HEK293 (cell line): ENCODE results near the gene SVOP.

Experiments used
- CTCF ChIA-PET: fragments of 350-600 bp; formaldehyde crosslinking; extraction: SDS; loops from one replicate; lab custom pipeline; 2021; ENCODE audit warnings: antibody characterized with exemption; lab: Yijun Ruan, JAX
- POLR2A ChIA-PET: fragments of 300-600 bp; formaldehyde crosslinking; extraction: SDS; loops from one replicate; lab custom pipeline; 2020; ENCODE audit warnings: antibody characterized with exemption, inconsistent platforms; lab: Yijun Ruan, JAX
- H3K27ac ChIP-seq: fragments of 200-500 bp; sonication (Bioruptor generic); 2 replicates; pipeline ENCODE4 v1.5.1; 2014; ENCODE audit warnings: low read depth, low read length, control low read depth, inconsistent platforms; ENCODE audit errors: extremely low read depth
- H3K36me3 ChIP-seq, 2 experiments: fragments of 200-500 bp in 1 of 2; sonication (Bioruptor generic) in 1 of 2; 1 replicate in 1 of 2; 2 replicates in 1 of 2; pipeline ENCODE4 v1.5.1; 2014 to 2017; ENCODE audit warnings: inconsistent platforms in 2 of 2, low read length in 2 of 2; ENCODE audit not compliant: control insufficient read depth in 2 of 2, insufficient read depth in 1 of 2
- H3K4me1 ChIP-seq: fragments of 200-500 bp; sonication (Bioruptor generic); 2 replicates; pipeline ENCODE4 v1.5.1; 2014; ENCODE audit warnings: mild to moderate bottlenecking, low read length, inconsistent platforms; ENCODE audit not compliant: control insufficient read depth, insufficient read depth
- H3K4me3 ChIP-seq: 2 replicates; pipeline ENCODE4 v1.5.1; 2011; ENCODE audit warnings: low read depth, mild to moderate bottlenecking, control low read depth, low read length, moderate library complexity
- H3K9me3 ChIP-seq: fragments of 200-500 bp; sonication (Bioruptor generic); 2 replicates; pipeline ENCODE4 v1.5.1; 2014; ENCODE audit warnings: low read depth, low read length, inconsistent platforms; ENCODE audit not compliant: control insufficient read depth, insufficient read depth
- KLF16 ChIP-seq: fragments of 450-650 bp; formaldehyde crosslinking; IDR thresholded peaks from 2 replicates; pipeline ENCODE4 v1.5.1; 2017; ENCODE audit warnings: missing biosample characterization, missing genetic modification characterization
- YY2 ChIP-seq: fragments of 450-650 bp; formaldehyde crosslinking; IDR thresholded peaks from 2 replicates; pipeline ENCODE4 v1.5.1; 2016; ENCODE audit warnings: missing biosample characterization, missing genetic modification characterization
- ZNF112 ChIP-seq: fragments of 450-650 bp; formaldehyde crosslinking; IDR thresholded peaks from 2 replicates; pipeline ENCODE4 v1.5.0; 2017; ENCODE audit warnings: missing biosample characterization, missing genetic modification characterization
- ZNF274 ChIP-seq, 2 experiments: fragments of 200-500 bp in 1 of 2; fragments of 450-650 bp in 1 of 2; sonication (Bioruptor generic) in 1 of 2; formaldehyde crosslinking in 1 of 2; IDR thresholded peaks; 2 replicates each; pipeline versions ENCODE4 v1.5.1 to v1.6.1; 2014 to 2016; ENCODE audit warnings: borderline replicate concordance in 1 of 2, inconsistent platforms in 1 of 2, low read length in 1 of 2, missing biosample characterization in 1 of 2, missing genetic modification characterization in 1 of 2
- ZNF335 ChIP-seq: fragments of 450-650 bp; formaldehyde crosslinking; conservative IDR thresholded peaks from 2 replicates; pipeline ENCODE4 v1.5.1; 2016; ENCODE audit warnings: missing biosample characterization, missing genetic modification characterization
- ZNF341 ChIP-seq: fragments of 450-650 bp; formaldehyde crosslinking; IDR thresholded peaks from 2 replicates; pipeline ENCODE4; 2016; ENCODE audit warnings: low read depth, missing biosample characterization, missing genetic modification characterization
- ZNF530 ChIP-seq: fragments of 450-650 bp; formaldehyde crosslinking; IDR thresholded peaks from 2 replicates; pipeline ENCODE4 v1.5.1; 2016; ENCODE audit warnings: low read depth, missing biosample characterization, missing genetic modification characterization
- ZNF707 ChIP-seq: fragments of 450-650 bp; formaldehyde crosslinking; IDR thresholded peaks from 2 replicates; pipeline ENCODE4 v1.5.1; 2016; ENCODE audit warnings: missing biosample characterization, missing genetic modification characterization
- ZNF843 ChIP-seq: fragments of 450-650 bp; formaldehyde crosslinking; IDR thresholded peaks from 2 replicates; pipeline ENCODE4 v1.5.1; 2016; ENCODE audit warnings: missing biosample characterization, missing genetic modification characterization
- TF ChIP-seq, protein P1 (sequence below): fragments of 450-650 bp; formaldehyde crosslinking; IDR thresholded peaks from 2 replicates; pipeline ENCODE4 v1.5.1; 2016; ENCODE audit warnings: missing biosample characterization, missing genetic modification characterization
- TF ChIP-seq, protein P2 (sequence below): fragments of 450-650 bp; formaldehyde crosslinking; IDR thresholded peaks from 2 replicates; pipeline ENCODE4 v1.5.1; 2016; ENCODE audit warnings: missing biosample characterization, missing genetic modification characterization
- TF ChIP-seq, protein P3 (sequence below): fragments of 450-650 bp; formaldehyde crosslinking; IDR thresholded peaks from 2 replicates; pipeline ENCODE4 v1.5.1; 2016; ENCODE audit warnings: missing biosample characterization, missing genetic modification characterization
- TF ChIP-seq, protein P4 (sequence below): fragments of 450-650 bp; formaldehyde crosslinking; IDR thresholded peaks from 2 replicates; pipeline ENCODE4 v1.5.1; 2016; ENCODE audit warnings: missing biosample characterization, missing genetic modification characterization, low read depth
- TF ChIP-seq, protein P5 (sequence below): fragments of 450-650 bp; formaldehyde crosslinking; IDR thresholded peaks from 2 replicates; pipeline ENCODE4 v1.5.1; 2016; ENCODE audit warnings: missing biosample characterization, missing genetic modification characterization

SVOP gene

DNA sequence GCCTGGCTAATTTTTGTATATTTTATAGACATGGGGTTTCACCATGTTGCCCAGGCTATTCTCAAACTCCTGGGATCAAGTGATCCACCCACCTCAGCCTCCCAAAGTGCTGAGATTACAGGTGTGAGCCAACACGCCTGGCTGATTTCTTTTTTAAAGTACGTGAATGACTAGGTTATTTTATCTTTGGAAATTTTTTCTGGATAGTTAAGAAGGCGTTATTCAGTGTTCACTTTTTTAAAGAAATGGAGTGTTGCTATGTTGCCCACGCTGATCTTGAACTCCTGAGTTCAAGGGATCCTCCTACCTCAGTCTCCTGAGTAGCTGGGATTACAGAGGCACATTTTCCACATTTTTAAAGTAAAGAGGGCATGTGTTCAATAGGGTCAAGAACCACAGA is 58.6 kb downstream of the SVOP start:
- ChIA-PET CTCF (interaction anchor here (2.2 kb wide), 1 partner anchor 8 kb away, joined by 5 read pairs; no protein-coding TSS in a partner anchor), POLR2A (no interaction called here)
- Histone ChIP-seq H3K4me3 (no peak overlapping the region), H3K36me3 (no peaks in the 10 kb centered on the region)
- no peak for TF ChIP-seq YY2
- no peak for TF ChIP-seq ZNF112
- TF ChIP-seq ZNF341 (tag by site-specific recombination) = no peak
- TF ChIP-seq, protein P1, sequence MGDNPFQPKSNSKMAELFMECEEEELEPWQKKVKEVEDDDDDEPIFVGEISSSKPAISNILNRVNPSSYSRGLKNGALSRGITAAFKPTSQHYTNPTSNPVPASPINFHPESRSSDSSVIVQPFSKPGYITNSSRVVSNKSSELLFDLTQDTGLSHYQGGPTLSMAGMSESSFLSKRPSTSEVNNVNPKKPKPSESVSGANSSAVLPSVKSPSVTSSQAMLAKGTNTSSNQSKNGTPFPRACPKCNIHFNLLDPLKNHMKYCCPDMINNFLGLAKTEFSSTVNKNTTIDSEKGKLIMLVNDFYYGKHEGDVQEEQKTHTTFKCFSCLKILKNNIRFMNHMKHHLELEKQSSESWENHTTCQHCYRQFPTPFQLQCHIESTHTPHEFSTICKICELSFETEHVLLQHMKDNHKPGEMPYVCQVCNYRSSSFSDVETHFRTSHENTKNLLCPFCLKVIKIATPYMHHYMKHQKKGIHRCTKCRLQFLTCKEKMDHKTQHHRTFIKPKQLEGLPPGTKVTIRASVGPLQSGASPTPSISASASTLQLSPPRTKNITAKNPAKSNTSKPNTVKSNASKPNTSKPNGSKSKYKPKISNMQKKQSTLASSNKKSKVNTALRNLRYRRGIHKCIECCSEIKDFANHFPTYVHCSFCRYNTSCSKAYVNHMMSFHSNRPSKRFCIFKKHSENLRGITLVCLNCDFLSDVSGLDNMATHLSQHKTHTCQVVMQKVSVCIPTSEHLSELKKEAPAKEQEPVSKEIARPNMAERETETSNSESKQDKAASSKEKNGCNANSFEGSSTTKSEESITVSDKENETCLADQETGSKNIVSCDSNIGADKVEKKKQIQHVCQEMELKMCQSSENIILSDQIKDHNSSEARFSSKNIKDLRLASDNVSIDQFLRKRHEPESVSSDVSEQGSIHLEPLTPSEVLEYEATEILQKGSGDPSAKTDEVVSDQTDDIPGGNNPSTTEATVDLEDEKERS (tag by site-specific recombination) = no peak
- no peak for TF ChIP-seq KLF16
- no peak for TF ChIP-seq ZNF335
- no peak for TF ChIP-seq ZNF530 (tag by site-specific recombination)
- TF ChIP-seq, protein P2, sequence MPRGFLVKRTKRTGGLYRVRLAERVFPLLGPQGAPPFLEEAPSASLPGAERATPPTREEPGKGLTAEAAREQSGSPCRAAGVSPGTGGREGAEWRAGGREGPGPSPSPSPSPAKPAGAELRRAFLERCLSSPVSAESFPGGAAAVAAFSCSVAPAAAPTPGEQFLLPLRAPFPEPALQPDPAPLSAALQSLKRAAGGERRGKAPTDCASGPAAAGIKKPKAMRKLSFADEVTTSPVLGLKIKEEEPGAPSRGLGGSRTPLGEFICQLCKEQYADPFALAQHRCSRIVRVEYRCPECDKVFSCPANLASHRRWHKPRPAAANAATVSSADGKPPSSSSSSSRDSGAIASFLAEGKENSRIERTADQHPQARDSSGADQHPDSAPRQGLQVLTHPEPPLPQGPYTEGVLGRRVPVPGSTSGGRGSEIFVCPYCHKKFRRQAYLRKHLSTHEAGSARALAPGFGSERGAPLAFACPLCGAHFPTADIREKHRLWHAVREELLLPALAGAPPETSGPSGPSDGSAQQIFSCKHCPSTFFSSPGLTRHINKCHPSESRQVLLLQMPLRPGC (tag by site-specific recombination) = no peak
- no peak for TF ChIP-seq ZNF707 (tag by site-specific recombination)
- TF ChIP-seq, all 188 proteins: peak for 0
- Histone ChIP-seq H3K27ac (no peak overlapping the region), H3K4me1 (no peaks in the 10 kb centered on the region), H3K9me3 (no peaks in the 10 kb centered on the region)

DNA sequence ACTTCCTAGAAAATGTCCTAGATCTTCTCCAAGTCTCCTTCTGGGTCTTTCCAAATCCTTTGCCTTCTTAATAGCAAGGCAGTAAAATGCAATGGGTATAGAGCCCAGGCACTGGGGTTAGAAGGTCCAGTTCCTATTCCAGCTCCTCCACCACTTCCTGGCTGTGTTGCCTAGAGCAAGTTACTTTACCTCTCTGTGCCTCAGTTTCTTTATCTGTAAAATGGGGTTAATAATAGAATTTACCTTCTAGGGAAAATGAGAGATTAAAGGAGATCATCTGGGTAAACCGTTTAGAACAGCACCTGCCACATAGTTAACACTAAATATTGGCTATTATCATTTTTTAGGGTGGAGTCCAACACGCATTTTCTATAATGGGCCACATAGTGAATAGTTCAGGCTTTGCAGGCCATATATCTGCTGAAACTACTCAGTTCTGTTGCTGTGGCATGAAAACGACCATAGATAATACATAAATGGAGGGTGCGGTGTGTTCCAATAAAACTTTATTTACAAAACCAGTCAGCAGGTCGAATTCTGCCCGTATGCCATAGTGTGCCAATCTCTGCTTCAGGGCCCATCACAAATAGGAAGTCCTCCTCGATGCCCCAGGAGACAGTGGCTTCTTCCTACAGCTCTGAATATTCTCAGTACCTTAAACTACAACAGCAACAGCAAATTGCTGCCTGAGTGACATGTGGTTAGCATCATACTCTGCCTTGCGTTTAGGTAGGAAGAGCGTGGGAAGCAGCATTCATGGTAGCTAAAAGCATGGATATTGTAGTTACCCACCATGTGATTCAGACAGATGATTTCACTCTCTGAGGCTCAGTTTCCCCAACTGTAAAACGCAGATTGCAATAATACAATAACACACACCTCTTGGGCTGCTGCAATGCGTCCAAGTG is 60.9 kb downstream of the SVOP start:
- TF ChIP-seq ZNF843 (tag by site-specific recombination) = no peak
- TF ChIP-seq, protein P3, sequence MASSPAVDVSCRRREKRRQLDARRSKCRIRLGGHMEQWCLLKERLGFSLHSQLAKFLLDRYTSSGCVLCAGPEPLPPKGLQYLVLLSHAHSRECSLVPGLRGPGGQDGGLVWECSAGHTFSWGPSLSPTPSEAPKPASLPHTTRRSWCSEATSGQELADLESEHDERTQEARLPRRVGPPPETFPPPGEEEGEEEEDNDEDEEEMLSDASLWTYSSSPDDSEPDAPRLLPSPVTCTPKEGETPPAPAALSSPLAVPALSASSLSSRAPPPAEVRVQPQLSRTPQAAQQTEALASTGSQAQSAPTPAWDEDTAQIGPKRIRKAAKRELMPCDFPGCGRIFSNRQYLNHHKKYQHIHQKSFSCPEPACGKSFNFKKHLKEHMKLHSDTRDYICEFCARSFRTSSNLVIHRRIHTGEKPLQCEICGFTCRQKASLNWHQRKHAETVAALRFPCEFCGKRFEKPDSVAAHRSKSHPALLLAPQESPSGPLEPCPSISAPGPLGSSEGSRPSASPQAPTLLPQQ (tag by site-specific recombination) = no peak
- no peak for TF ChIP-seq KLF16
- TF ChIP-seq YY2 = no peak
- TF ChIP-seq, protein P4, sequence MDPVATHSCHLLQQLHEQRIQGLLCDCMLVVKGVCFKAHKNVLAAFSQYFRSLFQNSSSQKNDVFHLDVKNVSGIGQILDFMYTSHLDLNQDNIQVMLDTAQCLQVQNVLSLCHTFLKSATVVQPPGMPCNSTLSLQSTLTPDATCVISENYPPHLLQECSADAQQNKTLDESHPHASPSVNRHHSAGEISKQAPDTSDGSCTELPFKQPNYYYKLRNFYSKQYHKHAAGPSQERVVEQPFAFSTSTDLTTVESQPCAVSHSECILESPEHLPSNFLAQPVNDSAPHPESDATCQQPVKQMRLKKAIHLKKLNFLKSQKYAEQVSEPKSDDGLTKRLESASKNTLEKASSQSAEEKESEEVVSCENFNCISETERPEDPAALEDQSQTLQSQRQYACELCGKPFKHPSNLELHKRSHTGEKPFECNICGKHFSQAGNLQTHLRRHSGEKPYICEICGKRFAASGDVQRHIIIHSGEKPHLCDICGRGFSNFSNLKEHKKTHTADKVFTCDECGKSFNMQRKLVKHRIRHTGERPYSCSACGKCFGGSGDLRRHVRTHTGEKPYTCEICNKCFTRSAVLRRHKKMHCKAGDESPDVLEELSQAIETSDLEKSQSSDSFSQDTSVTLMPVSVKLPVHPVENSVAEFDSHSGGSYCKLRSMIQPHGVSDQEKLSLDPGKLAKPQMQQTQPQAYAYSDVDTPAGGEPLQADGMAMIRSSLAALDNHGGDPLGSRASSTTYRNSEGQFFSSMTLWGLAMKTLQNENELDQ (tag by site-specific recombination) = no peak
- TF ChIP-seq ZNF274 (IDR thresholded peaks at IDR 0.05; ENCODE audit: low read length) = no peak
- TF ChIP-seq ZNF274 (tag by site-specific recombination; IDR thresholded peaks at IDR 0.05; ENCODE audit: borderline replicate concordance) = no peak
- TF ChIP-seq, protein P5, sequence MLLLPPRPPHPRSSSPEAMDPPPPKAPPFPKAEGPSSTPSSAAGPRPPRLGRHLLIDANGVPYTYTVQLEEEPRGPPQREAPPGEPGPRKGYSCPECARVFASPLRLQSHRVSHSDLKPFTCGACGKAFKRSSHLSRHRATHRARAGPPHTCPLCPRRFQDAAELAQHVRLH (tag by site-specific recombination) = no peak
- H3K4me1 ChIP-seq = 0 out of 2 replicates have a peak, but pooled peaks cover 6% of the 10 kb centered on the region
- H3K4me3 ChIP-seq = no peak overlapping the region
- no peaks in the 10 kb centered on the region for H3K9me3 ChIP-seq
- H3K27ac ChIP-seq = no peak overlapping the region
- POLR2A ChIA-PET = no interaction called here
- H3K36me3 ChIP-seq = no peaks in the 10 kb centered on the region
- CTCF ChIA-PET = interaction anchor here (2.2 to 2.6 kb wide), 2 partner anchors 9 kb away, joined by 7 to 8 read pairs; no protein-coding TSS in a partner anchor
